ENCODE results near the gene PHETA1.

The PHETA1 gene

DNA sequence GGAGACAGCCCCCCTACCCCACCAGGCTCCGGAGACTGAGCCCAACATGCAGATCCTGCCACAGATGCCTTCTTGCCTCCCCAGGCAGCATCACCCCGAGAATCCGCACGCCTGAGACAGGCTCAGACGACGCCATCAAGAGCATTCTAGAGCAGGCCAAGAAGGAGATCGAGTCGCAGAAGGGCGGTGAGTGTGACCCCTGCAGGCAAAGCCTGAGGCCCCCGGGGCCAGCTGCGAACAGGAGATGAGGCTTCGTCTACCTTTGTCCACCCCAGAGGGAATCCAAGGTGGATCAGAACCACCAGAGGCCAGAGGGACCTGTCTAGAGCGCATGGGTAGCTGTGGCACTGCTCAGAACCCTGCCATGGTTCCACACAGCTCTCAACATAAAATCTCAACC, 56.9 kb downstream of the PHETA1 start:
- H3K27ac ChIP-seq = no peak overlapping the region
- no peak for TF ChIP-seq ZFX (IDR thresholded peaks at IDR 0.05; ENCODE audit: borderline replicate concordance)
- TF ChIP-seq, protein P1, sequence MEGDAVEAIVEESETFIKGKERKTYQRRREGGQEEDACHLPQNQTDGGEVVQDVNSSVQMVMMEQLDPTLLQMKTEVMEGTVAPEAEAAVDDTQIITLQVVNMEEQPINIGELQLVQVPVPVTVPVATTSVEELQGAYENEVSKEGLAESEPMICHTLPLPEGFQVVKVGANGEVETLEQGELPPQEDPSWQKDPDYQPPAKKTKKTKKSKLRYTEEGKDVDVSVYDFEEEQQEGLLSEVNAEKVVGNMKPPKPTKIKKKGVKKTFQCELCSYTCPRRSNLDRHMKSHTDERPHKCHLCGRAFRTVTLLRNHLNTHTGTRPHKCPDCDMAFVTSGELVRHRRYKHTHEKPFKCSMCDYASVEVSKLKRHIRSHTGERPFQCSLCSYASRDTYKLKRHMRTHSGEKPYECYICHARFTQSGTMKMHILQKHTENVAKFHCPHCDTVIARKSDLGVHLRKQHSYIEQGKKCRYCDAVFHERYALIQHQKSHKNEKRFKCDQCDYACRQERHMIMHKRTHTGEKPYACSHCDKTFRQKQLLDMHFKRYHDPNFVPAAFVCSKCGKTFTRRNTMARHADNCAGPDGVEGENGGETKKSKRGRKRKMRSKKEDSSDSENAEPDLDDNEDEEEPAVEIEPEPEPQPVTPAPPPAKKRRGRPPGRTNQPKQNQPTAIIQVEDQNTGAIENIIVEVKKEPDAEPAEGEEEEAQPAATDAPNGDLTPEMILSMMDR (IDR thresholded peaks at IDR 0.05) = no peak

DNA sequence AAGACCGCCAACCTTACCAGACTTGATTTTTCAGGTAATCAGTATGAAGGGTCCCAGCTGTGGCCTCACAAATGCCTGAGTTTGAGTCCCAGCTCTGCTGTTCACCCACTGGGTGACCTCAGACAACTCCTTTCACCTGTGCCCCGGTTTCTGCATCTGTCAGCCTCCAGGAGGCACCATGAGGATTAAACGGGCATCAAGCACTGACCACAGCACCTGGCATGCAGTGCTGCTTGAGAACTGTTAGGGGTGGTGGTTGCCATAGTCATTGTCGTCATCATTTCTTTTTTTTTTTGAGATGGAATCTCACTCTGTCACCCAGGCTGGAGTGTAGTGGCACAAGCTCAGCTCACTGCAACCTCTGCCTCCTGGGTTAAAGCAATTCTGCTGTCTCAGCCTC, 57.9 kb downstream of the PHETA1 start:
- H3K27ac ChIP-seq = no peak overlapping the region
- TF ChIP-seq, protein P1 (IDR thresholded peaks at IDR 0.05) = no peak
- no peak for TF ChIP-seq ZFX (IDR thresholded peaks at IDR 0.05; ENCODE audit: borderline replicate concordance)
